Ascending aorta (tissue), 2 donors: ENCODE data around the gene CDC42BPA. TPM values are rescaled to one million over a fixed set of nuclear protein-coding genes. Genes with fewer than 3 reads are reported as not detected.

Experiments used
- DNase-seq, 2 donors: peaks; one replicate each; pipeline ENCODE4 v3.0.0-alpha.2; 2019; ENCODE audit warnings: low spot score in 2 of 2
- H3K27ac ChIP-seq, 2 donors: fragments of 200-600 bp; sonication (generic); one replicate each; pipeline ENCODE4 v1.5.1; 2016 to 2017; ENCODE audit warnings: mild to moderate bottlenecking in 1 of 2
- H3K27me3 ChIP-seq: fragments of 200-600 bp; sonication (generic); one replicate; pipeline ENCODE4 v1.5.1; 2017
- H3K36me3 ChIP-seq, 2 donors: fragments of 200-600 bp; sonication (generic); one replicate each; pipeline ENCODE4 v1.5.1; 2016
- H3K4me1 ChIP-seq, 2 donors: fragments of 200-600 bp; sonication (generic); one replicate each; pipeline ENCODE4 v1.5.1; 2016 to 2017; ENCODE audit warnings: mild to moderate bottlenecking in 1 of 2
- H3K4me3 ChIP-seq, 2 donors: fragments of 200-600 bp; sonication (generic); one replicate each; pipeline ENCODE4 v1.5.1; 2016 to 2017; ENCODE audit warnings: mild to moderate bottlenecking in 1 of 2
- H3K9me3 ChIP-seq, 2 donors: fragments of 200-600 bp; sonication (generic); one replicate each; pipeline ENCODE4 v1.5.1; 2016
- intact Hi-C: fragments of 100-400 bp; cut with DNase I; formaldehyde crosslinking; loops from one replicate; pipeline ENCODE4 v1.15.1; 2023
- total RNA-seq: library from RNA; depleted of rRNA; stranded (reverse); fragments of >200 nt; gene quantifications from one replicate; pipeline ENCODE4 v1.1.0, GENCODE V29; 2016
- TF ChIP-seq, protein P1 (sequence below), 3 experiments: fragments of 200-600 bp in 2 of 3; fragments of 450-650 bp in 1 of 3; sonication (generic) in 2 of 3; IDR thresholded peaks; one replicate each; pipeline ENCODE4 v1.5.1; 2016 to 2019; ENCODE audit warnings: antibody characterized with exemption in 3 of 3, mild to moderate bottlenecking in 1 of 3, moderate library complexity in 1 of 3

The CDC42BPA gene
- total RNA-seq, 1 donor from 2014 or later = 56.9 TPM

DNA sequence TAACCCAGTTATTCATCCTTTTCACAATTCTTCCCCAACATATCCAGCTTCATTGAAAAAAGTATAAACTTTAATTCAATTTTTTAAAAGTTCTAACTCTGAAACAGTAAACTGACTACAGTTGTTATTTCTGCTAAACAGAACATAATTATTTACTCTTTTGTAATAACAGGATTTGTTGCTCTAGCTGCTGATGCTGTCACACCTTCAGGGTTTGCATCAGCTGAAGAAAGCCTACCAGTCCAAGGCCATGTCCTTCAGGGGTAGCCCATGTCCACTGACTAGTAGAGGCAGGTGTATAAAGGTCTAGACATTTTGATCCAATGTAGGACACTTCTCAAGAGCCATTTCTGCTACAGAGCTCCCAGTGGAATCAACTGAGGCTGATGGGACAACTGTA is 107.7 kb downstream of the CDC42BPA start:
- TF ChIP-seq, protein P1, sequence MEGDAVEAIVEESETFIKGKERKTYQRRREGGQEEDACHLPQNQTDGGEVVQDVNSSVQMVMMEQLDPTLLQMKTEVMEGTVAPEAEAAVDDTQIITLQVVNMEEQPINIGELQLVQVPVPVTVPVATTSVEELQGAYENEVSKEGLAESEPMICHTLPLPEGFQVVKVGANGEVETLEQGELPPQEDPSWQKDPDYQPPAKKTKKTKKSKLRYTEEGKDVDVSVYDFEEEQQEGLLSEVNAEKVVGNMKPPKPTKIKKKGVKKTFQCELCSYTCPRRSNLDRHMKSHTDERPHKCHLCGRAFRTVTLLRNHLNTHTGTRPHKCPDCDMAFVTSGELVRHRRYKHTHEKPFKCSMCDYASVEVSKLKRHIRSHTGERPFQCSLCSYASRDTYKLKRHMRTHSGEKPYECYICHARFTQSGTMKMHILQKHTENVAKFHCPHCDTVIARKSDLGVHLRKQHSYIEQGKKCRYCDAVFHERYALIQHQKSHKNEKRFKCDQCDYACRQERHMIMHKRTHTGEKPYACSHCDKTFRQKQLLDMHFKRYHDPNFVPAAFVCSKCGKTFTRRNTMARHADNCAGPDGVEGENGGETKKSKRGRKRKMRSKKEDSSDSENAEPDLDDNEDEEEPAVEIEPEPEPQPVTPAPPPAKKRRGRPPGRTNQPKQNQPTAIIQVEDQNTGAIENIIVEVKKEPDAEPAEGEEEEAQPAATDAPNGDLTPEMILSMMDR (IDR thresholded peaks at IDR 0.05) = no peak
- Histone ChIP-seq H3K27me3 (no peaks in the 10 kb centered on the region), H3K9me3 (no peaks in the 10 kb centered on the region), H3K4me1 (no peaks in the 10 kb centered on the region), H3K36me3 (no peaks in the 10 kb centered on the region), H3K4me3 (no peak overlapping the region), H3K27ac (no peak overlapping the region)
- DNase-seq = no peak
- intact Hi-C loops = no loop called here

DNA sequence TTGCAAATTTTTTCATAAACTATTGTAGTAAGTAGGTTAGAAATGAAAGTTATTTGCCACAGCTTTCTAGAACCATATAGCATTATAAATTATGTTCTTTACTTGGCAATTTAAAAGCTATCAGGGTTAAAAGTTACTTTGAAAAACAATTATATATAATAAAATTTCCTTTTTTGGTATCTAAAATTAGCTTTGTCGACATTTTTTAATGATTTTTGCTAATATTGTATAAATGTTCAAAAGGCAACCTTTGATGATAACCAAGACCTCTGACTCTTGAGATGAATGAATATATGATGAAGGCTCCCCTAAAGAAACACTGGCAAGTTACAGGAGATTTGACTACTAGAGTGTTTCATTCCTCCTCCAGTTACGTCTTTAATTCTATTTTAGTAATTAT is 121.2 kb downstream of the CDC42BPA start:
- Histone ChIP-seq H3K9me3 (no peaks in the 10 kb centered on the region), H3K4me1 (no peaks in the 10 kb centered on the region), H3K36me3 (no peaks in the 10 kb centered on the region), H3K27ac (no peak overlapping the region), H3K27me3 (no peaks in the 10 kb centered on the region), H3K4me3 (no peak overlapping the region)
- TF ChIP-seq, protein P1 (IDR thresholded peaks at IDR 0.05) = no peak
- intact Hi-C loops = no loop called here
- DNase-seq = no peak

DNA sequence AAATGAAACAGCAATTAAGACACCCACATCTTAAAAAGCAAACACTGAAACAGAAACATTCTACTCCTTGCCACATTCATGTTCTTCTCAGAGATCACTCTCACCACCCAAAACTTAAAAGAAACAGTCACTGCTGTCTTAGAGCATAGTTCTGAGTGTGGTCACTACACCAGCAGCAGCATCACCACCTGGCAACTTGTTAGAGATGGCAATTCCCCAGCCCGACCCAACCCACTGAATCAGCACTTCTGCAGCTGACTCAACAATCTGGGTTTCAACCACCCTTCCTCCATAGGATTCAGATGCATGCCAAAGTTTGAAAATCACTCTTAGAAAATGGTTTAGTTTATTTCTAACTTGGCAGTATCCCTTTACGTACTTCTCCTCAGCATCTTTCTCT is 126.1 kb downstream of the CDC42BPA start:
- intact Hi-C loops = no loop called here
- Histone ChIP-seq H3K9me3 (no peaks in the 10 kb centered on the region), H3K27me3 (no peaks in the 10 kb centered on the region), H3K4me1 (no peaks in the 10 kb centered on the region), H3K27ac (no peak overlapping the region), H3K4me3 (no peak overlapping the region), H3K36me3 (peaks cover 0 to 3% of the 10 kb centered on the region in 2 donors)
- TF ChIP-seq, protein P1 (IDR thresholded peaks at IDR 0.05) = no peak
- DNase-seq = peak in 1 of 2 donors; percentile 65

DNA sequence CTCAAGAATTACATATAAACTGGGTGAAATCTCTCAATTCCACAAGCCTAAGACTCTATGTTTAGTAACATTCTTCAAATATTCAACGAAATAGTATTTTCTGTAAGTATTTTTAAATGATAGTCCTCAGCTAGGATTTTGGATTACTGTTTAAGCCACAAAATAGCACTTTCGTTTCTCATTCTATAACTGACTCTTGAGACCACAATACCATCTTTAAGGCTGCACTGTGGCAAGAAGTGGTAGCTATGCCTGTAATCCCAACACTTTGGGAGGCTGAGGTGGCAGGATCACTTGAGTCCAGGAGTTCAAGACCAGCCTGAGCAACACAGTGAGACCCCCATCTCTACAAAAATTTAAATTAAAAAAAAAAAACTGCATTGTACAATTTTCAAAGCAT is 126.7 kb downstream of the CDC42BPA start:
- peaks cover 0 to 3% of the 10 kb centered on the region in 2 donors for H3K36me3 ChIP-seq
- DNase-seq = no peak
- no peaks in the 10 kb centered on the region for H3K27me3 ChIP-seq
- H3K27ac ChIP-seq = no peak overlapping the region
- intact Hi-C loops = no loop called here
- H3K4me1 ChIP-seq = no peaks in the 10 kb centered on the region
- no peak overlapping the region for H3K4me3 ChIP-seq
- TF ChIP-seq, protein P1 (IDR thresholded peaks at IDR 0.05) = no peak
- no peaks in the 10 kb centered on the region for H3K9me3 ChIP-seq

DNA sequence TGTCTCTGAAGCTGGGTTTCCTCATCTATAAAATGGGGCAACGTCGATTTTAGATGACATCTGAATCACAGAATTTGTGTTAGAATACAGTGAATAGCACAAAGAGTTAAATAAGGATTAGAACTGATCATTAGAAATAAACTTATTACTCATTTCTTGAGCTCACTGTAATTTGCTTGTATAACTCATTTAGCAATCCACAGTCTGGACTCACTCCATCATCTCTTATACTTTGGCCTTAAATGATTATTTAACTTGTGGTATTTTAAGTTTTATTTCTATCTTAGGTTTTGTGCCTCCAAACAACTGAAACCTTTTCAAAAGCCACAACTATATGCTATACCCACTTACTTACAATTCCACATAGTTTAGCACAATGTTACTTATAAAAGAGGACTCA is 128.0 kb downstream of the CDC42BPA start:
- no peak overlapping the region for H3K4me3 ChIP-seq
- H3K36me3 ChIP-seq = peaks cover 0 to 3% of the 10 kb centered on the region in 2 donors
- H3K27ac ChIP-seq = no peak overlapping the region
- H3K4me1 ChIP-seq = no peaks in the 10 kb centered on the region
- no peak for DNase-seq
- intact Hi-C loops = no loop called here
- no peaks in the 10 kb centered on the region for H3K9me3 ChIP-seq
- H3K27me3 ChIP-seq = no peaks in the 10 kb centered on the region
- TF ChIP-seq, protein P1 (IDR thresholded peaks at IDR 0.05) = no peak

DNA sequence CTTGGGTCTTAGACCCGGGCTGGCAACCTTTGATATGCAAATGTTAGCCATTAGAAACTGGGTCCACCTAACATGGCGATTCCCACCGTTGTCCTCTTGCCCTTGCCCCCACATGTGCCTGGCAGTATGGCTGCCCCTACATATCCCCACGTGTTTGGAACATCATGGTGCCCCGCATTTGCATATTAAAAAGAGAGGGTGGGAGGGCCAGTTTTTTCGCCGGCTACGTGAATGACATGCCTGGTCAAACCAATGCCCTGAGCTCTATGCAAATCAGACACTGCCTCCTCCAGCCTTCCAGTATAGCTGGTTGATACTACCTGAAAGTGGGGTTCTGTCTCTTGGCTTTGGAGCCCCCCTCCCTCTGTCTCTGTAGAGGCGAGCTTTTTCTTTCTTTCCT is 133.0 kb downstream of the CDC42BPA start:
- no peak overlapping the region for H3K4me3 ChIP-seq
- intact Hi-C loops = no loop called here
- no peaks in the 10 kb centered on the region for H3K36me3 ChIP-seq
- H3K4me1 ChIP-seq = no peaks in the 10 kb centered on the region
- H3K27ac ChIP-seq = no peak overlapping the region
- TF ChIP-seq, protein P1 (IDR thresholded peaks at IDR 0.05) = no peak
- DNase-seq = no peak
- no peaks in the 10 kb centered on the region for H3K9me3 ChIP-seq
- H3K27me3 ChIP-seq = no peaks in the 10 kb centered on the region
